ENCODE data around the gene HINT2.
A peak's percentile ranks its signal among the peaks of the same experiment; 100 is the strongest.

The HINT2 gene

GRCh38 chr9:35771943-35772342, 42.9 kb downstream of the HINT2 start:
- H3K27me3 ChIP-seq, result no peaks in the 10 kb centered on the region
- peaks cover 0 to 23% (median 18%) of the 10 kb centered on the region in 4 donors for H3K4me1 ChIP-seq
- intact Hi-C loops (cut with DNase I; ENCODE audit: low total_unique reads), result no loop called here
- no peak for TF ChIP-seq CTCF (IDR thresholded peaks at IDR 0.05)
- no peaks in the 10 kb centered on the region for H3K36me3 ChIP-seq
- H3K4me3 ChIP-seq, result no peak overlapping the region
- no peak overlapping the region for H3K27ac ChIP-seq
- no peak for DNase-seq
- H3K9me3 ChIP-seq, result no peaks in the 10 kb centered on the region

DNA sequence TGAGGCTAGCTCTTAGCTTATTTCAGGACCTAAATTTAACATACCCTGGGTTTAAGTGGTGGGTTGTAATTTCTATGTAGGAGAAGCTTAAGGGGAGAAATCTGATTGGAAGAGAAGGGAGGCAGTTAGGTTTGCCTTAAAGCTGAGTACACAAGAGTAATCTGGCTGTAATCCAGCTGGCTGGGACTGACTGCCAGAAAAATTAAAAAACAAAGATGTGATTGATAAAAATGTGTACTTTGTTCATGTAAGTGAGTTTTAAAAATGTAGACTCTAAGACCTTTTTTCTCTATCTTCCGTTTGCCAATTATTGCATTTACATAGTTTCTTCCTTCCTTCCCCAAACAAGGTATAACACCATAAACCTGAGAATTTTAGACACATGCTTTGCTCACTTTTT, 43.3 kb downstream of the HINT2 start:
- H3K4me1 ChIP-seq, result peaks cover 0 to 23% (median 18%) of the 10 kb centered on the region in 4 donors
- peak overlapping the region; percentile 54 to 59 for H3K27ac ChIP-seq
- H3K36me3 ChIP-seq, result no peaks in the 10 kb centered on the region
- no peak for TF ChIP-seq CTCF (IDR thresholded peaks at IDR 0.05)
- H3K9me3 ChIP-seq, result no peaks in the 10 kb centered on the region
- H3K27me3 ChIP-seq, result no peaks in the 10 kb centered on the region
- intact Hi-C loops (cut with DNase I; ENCODE audit: low total_unique reads), result no loop called here
- no peak for DNase-seq
- no peak overlapping the region for H3K4me3 ChIP-seq

- H3K9me3 ChIP-seq, result no peaks in the 10 kb centered on the region
- no peaks in the 10 kb centered on the region for H3K27me3 ChIP-seq
- DNase-seq, result peak; percentile 70 to 74
- H3K27ac ChIP-seq, result peak overlapping the region; percentile 54 to 59
- peaks cover 0 to 23% (median 18%) of the 10 kb centered on the region in 4 donors for H3K4me1 ChIP-seq
- intact Hi-C loops (cut with DNase I; ENCODE audit: low total_unique reads), result no loop called here
- no peak overlapping the region for H3K4me3 ChIP-seq
- no peak for TF ChIP-seq CTCF (IDR thresholded peaks at IDR 0.05)
- H3K36me3 ChIP-seq, result no peaks in the 10 kb centered on the region
These were observed 43.8 kb downstream of the HINT2 start for GRCh38 chr9:35771075-35771433.

- Histone ChIP-seq H3K4me3 (no peak overlapping the region), H3K36me3 (no peaks in the 10 kb centered on the region), H3K27ac (no peak overlapping the region), H3K4me1 (peaks cover 0 to 23% (median 18%) of the 10 kb centered on the region in 4 donors), H3K9me3 (no peaks in the 10 kb centered on the region), H3K27me3 (no peaks in the 10 kb centered on the region)
- no peak for DNase-seq
- TF ChIP-seq CTCF (IDR thresholded peaks at IDR 0.05), result no peak
- intact Hi-C loops (cut with DNase I; ENCODE audit: low total_unique reads), result no loop called here
These were observed 45.1 kb downstream of the HINT2 start for GRCh38 chr9:35769763-35770162.

DNA sequence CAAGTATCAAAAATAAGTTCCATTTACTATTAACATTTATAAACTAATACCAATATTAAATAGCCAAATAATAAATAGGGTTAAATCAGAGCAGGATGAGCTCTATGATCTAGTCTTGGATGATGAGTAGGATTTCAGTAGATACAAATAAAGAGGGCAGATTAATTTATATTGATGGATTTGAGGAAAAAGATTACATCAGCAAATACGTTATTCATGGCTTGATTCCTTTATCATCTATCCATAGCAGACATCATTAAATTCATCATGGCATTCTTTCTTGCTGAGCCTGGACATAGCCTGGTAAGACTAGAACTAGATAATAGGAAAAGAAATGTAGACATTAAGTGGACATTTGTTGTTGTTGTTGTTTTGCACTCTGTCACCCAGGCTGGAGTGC, 47.4 kb downstream of the HINT2 start:
- peaks cover 0 to 23% (median 18%) of the 10 kb centered on the region in 4 donors for H3K4me1 ChIP-seq
- H3K27ac ChIP-seq, result no peak overlapping the region
- no peaks in the 10 kb centered on the region for H3K9me3 ChIP-seq
- no peak for TF ChIP-seq CTCF (IDR thresholded peaks at IDR 0.05)
- H3K27me3 ChIP-seq, result no peaks in the 10 kb centered on the region
- intact Hi-C loops (cut with DNase I; ENCODE audit: low total_unique reads), result no loop called here
- H3K4me3 ChIP-seq, result no peak overlapping the region
- no peak for DNase-seq
- H3K36me3 ChIP-seq, result no peaks in the 10 kb centered on the region

DNA sequence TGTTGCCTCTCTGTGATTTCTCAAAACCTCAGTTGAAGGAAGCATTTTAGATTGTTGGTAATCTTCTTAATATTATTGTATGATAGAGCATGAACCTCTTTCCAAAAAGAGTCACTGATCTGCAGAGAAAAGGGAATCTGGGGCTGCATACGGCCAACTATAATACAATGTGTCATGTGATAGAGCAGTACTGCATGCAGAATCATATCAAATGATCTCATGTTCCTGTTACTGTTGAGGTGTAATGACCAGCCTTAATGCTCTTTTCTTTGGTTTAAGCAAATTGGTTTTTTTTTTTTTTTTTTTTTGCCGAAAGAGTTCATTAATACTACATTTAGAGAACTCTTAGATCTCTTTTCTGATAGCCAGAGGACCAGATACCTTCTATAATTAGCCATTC, 47.8 kb downstream of the HINT2 start:
- Histone ChIP-seq H3K27ac (no peak overlapping the region), H3K9me3 (no peaks in the 10 kb centered on the region), H3K4me3 (no peak overlapping the region), H3K27me3 (no peaks in the 10 kb centered on the region), H3K4me1 (peaks cover 0 to 22% (median 17%) of the 10 kb centered on the region in 4 donors), H3K36me3 (no peaks in the 10 kb centered on the region)
- no peak for TF ChIP-seq CTCF (IDR thresholded peaks at IDR 0.05)
- no peak for DNase-seq
- intact Hi-C loops (cut with DNase I; ENCODE audit: low total_unique reads), result no loop called here
